ENCODE results near the gene PRAC1. TPM values are rescaled to one million over a fixed set of nuclear protein-coding genes. Genes with fewer than 3 reads are reported as not detected.
A peak's percentile ranks its signal among the peaks of the same experiment; 100 is the strongest.

PRAC1 gene
- total RNA-seq, 1 experiment from 2014 or later = not detected

DNA sequence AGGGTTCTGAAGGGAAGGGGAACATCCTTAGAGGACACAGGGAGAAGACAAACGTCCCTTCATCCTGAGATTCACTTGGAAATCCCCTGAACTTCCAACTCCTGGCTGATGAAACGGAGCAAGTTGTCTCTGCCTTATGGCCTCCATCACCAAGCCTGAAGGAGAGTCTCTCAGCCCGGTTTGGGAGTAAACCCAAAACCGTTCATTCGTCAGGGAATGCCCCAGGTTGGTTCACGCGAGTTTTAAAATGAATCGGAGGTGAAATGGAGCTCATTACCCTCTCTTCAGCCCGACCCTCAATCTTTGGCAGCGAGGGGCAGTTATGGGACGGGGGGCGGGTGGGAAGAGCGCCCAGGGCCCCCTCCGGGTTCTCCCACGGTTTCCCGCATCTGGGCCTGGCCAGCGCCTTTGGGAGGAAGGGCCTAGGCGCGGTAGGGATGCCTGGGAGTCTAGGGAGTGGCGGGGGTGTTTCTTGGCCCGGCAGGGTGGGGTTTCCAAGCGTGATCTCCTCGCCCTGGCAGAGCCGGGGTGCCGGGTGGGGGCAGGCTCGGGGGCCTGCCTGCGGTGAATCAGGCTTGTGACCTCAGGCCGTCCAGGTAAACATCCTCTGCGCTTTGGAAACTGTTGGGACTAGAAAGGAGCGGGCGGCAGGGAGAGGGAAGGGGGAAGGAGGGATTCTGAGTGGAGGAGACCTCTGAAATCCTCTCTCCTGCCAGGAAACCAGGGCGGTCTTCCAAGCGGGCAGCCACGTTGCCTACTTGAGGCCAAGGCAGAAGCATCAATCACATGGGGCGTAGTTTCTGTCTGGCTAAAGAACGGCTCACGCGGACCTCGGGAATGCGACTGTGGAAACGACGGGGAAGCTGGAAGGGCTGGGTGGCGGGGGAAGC, 30.3 kb upstream of the PRAC1 start:
- no peak overlapping the region for H3K23ac ChIP-seq (ENCODE audit: insufficient read length, low read depth, low read length)
- no peak overlapping the region for H2BK12ac ChIP-seq (ENCODE audit: insufficient read length, low read depth, low read length)
- no peak overlapping the region for H4K8ac ChIP-seq (replicated peaks; ENCODE audit: insufficient read length, low read depth, low read length)
- peak; percentile 47 for DNase-seq
- no peak overlapping the region for H2AFZ ChIP-seq (ENCODE audit: low read length)
- H4K91ac ChIP-seq (ENCODE audit: insufficient read length, low read depth, low read length) = no peak overlapping the region
- no peak overlapping the region for H3K4me3 Mint-ChIP-seq
- H3K56ac ChIP-seq (ENCODE audit: insufficient read length, low read depth, low read length) = no peak overlapping the region
- no peak overlapping the region for H3K27ac ChIP-seq (ENCODE audit: insufficient read length, low read depth, low read length)
- WGBS (ENCODE audit: extremely low coverage, insufficient read length, low lambda C conversion rate) = no CpG with 5 or more reads among the region's 43 CpGs
- no peak overlapping the region for H2BK15ac ChIP-seq (ENCODE audit: low read depth, low read length)
- no peaks in the 10 kb centered on the region for H3K79me2 ChIP-seq (ENCODE audit: insufficient read depth, low read length)
- no peaks in the 10 kb centered on the region for H3K9me3 ChIP-seq (ENCODE audit: control insufficient read depth, low read depth, low read length)
- H2AK5ac ChIP-seq (ENCODE audit: insufficient read length, low read length) = no peak overlapping the region
- no peak overlapping the region for H3K27ac Mint-ChIP-seq
- H3T11ph ChIP-seq (ENCODE audit: low read length) = no peak overlapping the region
- peaks cover 5 to 8% of the 10 kb centered on the region in 2 experiments for H3K4me1 Mint-ChIP-seq
- no peak overlapping the region for H2BK20ac ChIP-seq (ENCODE audit: low read depth, low read length, poor library complexity, severe bottlenecking)
- no peak overlapping the region for H3K18ac ChIP-seq (ENCODE audit: insufficient read length, low read depth, low read length)
- H3K27me3 ChIP-seq (ENCODE audit: insufficient read depth, low read length) = peaks cover 97% of the 10 kb centered on the region
- H3K79me1 ChIP-seq (ENCODE audit: insufficient read depth, low read depth, low read length, poor library complexity, severe bottlenecking) = no peaks in the 10 kb centered on the region
- H3K4ac ChIP-seq (ENCODE audit: low read depth, low read length) = no peak overlapping the region
- H2BK5ac ChIP-seq (ENCODE audit: insufficient read length, low read length) = no peak overlapping the region
- H3K9me3 Mint-ChIP-seq = peaks cover 0 to 5% of the 10 kb centered on the region in 2 experiments; a peak in 2 of 5 replicates
- no peaks in the 10 kb centered on the region for H3K4me1 ChIP-seq (ENCODE audit: insufficient read depth, low read length)
- no peak overlapping the region for H3K9ac ChIP-seq (ENCODE audit: extremely low read depth, insufficient read length, low read length)
- TF ChIP-seq, protein P1, sequence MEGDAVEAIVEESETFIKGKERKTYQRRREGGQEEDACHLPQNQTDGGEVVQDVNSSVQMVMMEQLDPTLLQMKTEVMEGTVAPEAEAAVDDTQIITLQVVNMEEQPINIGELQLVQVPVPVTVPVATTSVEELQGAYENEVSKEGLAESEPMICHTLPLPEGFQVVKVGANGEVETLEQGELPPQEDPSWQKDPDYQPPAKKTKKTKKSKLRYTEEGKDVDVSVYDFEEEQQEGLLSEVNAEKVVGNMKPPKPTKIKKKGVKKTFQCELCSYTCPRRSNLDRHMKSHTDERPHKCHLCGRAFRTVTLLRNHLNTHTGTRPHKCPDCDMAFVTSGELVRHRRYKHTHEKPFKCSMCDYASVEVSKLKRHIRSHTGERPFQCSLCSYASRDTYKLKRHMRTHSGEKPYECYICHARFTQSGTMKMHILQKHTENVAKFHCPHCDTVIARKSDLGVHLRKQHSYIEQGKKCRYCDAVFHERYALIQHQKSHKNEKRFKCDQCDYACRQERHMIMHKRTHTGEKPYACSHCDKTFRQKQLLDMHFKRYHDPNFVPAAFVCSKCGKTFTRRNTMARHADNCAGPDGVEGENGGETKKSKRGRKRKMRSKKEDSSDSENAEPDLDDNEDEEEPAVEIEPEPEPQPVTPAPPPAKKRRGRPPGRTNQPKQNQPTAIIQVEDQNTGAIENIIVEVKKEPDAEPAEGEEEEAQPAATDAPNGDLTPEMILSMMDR (conservative IDR thresholded peaks at IDR 0.05) = no peak
- no peak overlapping the region for H2BK120ac ChIP-seq (ENCODE audit: low read depth, low read length, poor library complexity, severe bottlenecking)
- H4K20me1 ChIP-seq (ENCODE audit: control insufficient read depth, insufficient read depth, insufficient read length) = no peaks in the 10 kb centered on the region
- H3K4me2 ChIP-seq (ENCODE audit: insufficient read depth, insufficient read length, low read length) = no peak overlapping the region
- no peaks in the 10 kb centered on the region for H3K23me2 ChIP-seq (ENCODE audit: insufficient read length, low read depth, low read length, poor library complexity, severe bottlenecking)
- peaks cover 100% of the 10 kb centered on the region for H3K27me3 Mint-ChIP-seq (ENCODE audit: low read depth)
- H3K36me3 Mint-ChIP-seq (ENCODE audit: insufficient read depth in 1 of 3, low read depth in 3 of 3) = no peaks in the 10 kb centered on the region; a peak in 1 of 7 replicates
- H3K14ac ChIP-seq (ENCODE audit: insufficient read depth, low read length) = no peak overlapping the region
- H4K5ac ChIP-seq (ENCODE audit: insufficient read length, low read depth, low read length) = no peak overlapping the region

Data from H9 (cell line).